NT2/D1 (cell line): ENCODE data around the gene STXBP6.

Experiments
- DNase-seq: peaks from one replicate; pipeline ENCODE4 v3.0.0-alpha.2; 2011; ENCODE audit warnings: low read depth, low spot score
- H3K27me3 ChIP-seq: 2 replicates; pipeline ENCODE4 v1.6.0; 2011; ENCODE audit warnings: mild to moderate bottlenecking; ENCODE audit not compliant: insufficient read length, insufficient read depth
- H3K36me3 ChIP-seq: 2 replicates; pipeline ENCODE4 v1.6.1; 2011; ENCODE audit warnings: mild to moderate bottlenecking, low read length, mixed read lengths; ENCODE audit not compliant: insufficient read depth, insufficient read length
- H3K4me1 ChIP-seq: 2 replicates; pipeline ENCODE4 v1.5.1; 2011; ENCODE audit not compliant: insufficient read depth, insufficient read length
- H3K4me3 ChIP-seq: 2 replicates; pipeline ENCODE4 v1.5.1; 2011; ENCODE audit warnings: low read depth; ENCODE audit not compliant: insufficient read length
- H3K9ac ChIP-seq: 2 replicates; pipeline ENCODE4 v1.6.0; 2011; ENCODE audit warnings: low read depth; ENCODE audit not compliant: insufficient read length
- H3K9me3 ChIP-seq: 2 replicates; pipeline ENCODE4 v1.5.1; 2011; ENCODE audit warnings: mild to moderate bottlenecking, low read length; ENCODE audit not compliant: insufficient read depth
- SUZ12 ChIP-seq: IDR thresholded peaks from 2 replicates; pipeline ENCODE4 v1.6.1; 2011; ENCODE audit not compliant: insufficient read length, insufficient read depth; ENCODE audit errors: extremely low read depth
- YY1 ChIP-seq: IDR thresholded peaks from 2 replicates; pipeline ENCODE4 v1.6.1; 2011; ENCODE audit not compliant: insufficient read length, insufficient read depth
- ZNF274 ChIP-seq: IDR thresholded peaks from 2 replicates; pipeline ENCODE4 v1.6.1; 2011; ENCODE audit warnings: mild to moderate bottlenecking, low read depth, low read length

STXBP6 gene

DNA sequence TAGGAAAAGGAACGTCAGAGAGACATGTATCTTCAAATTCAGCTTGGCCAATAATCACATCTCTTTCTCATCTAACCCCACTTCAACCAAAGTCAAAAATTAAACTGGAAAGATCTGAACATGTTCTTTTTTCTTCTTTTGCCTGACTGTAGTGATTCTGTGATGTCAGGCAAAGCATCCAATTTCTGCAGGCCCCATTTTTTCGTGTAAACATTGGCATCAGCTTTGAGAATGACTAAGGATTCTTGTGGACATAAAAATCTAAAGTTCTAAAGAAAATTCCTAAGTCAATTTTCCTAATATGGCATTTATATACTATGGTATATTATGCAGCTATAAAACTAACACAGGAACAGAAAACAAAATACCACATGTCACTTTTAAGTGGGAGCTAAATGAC lies 89.1 kb downstream of the STXBP6 start:
- DNase-seq: no peak
- Histone ChIP-seq H3K9ac (no peak overlapping the region), H3K27me3 (no peaks in the 10 kb centered on the region), H3K4me1 (no peaks in the 10 kb centered on the region), H3K36me3 (no peaks in the 10 kb centered on the region), H3K9me3 (no peaks in the 10 kb centered on the region), H3K4me3 (no peak overlapping the region)
- TF ChIP-seq SUZ12 (no peak), YY1 (no peak), ZNF274 (no peak)

DNA sequence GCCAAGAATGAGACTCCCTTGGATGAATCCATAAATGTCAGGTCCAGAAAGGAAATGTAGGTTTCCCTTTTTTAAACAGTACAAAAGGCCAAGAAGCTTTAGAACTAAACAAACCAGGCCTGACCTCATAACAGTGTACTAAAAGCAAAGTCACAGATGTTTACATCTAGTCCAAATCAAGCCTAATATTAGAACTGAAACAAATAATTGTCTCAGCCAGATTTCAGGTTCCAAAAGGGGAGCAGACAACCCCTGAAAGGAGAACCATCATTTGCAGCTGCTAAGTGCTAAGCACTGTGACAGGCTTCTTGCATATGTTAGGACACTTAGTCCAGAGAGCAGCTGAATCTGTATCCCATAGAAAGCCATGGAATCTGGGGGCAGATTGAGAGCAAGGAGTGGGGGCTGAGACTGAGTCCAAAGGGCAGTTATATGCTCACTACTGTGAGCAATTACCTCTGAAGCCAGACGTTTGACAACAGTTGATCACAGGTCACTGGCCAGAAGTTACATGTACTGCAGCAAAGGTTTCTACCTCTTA lies 90.1 kb downstream of the STXBP6 start:
- Histone ChIP-seq H3K4me3 (no peak overlapping the region), H3K27me3 (no peaks in the 10 kb centered on the region), H3K36me3 (no peaks in the 10 kb centered on the region), H3K9me3 (no peaks in the 10 kb centered on the region), H3K9ac (no peak overlapping the region), H3K4me1 (no peaks in the 10 kb centered on the region)
- DNase-seq: no peak
- TF ChIP-seq ZNF274 (no peak), YY1 (no peak), SUZ12 (no peak)

DNA sequence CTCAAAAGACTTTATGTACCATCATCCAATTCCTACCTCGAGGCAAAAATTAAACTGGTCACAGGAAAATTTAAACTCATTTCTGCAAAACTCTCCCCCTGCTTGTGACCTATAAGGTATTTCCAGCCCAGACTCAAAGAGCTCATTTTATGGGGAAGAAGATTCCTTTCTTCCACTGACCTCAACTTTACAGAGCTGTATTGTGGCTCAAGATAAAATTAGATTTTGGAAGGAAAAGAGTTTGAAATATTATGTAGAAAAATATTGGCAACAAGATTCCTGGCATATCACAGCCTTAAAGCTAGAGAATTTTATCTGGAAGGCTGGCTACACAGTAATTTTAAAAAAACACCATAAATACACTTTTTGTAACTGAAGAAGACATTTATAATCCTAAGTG lies 91.7 kb downstream of the STXBP6 start:
- no peaks in the 10 kb centered on the region for H3K4me1 ChIP-seq
- no peak overlapping the region for H3K4me3 ChIP-seq
- DNase-seq: no peak
- TF ChIP-seq SUZ12 (no peak), ZNF274 (no peak), YY1 (no peak)
- H3K9me3 ChIP-seq: no peaks in the 10 kb centered on the region
- no peaks in the 10 kb centered on the region for H3K36me3 ChIP-seq
- H3K27me3 ChIP-seq: no peaks in the 10 kb centered on the region
- no peak overlapping the region for H3K9ac ChIP-seq

DNA sequence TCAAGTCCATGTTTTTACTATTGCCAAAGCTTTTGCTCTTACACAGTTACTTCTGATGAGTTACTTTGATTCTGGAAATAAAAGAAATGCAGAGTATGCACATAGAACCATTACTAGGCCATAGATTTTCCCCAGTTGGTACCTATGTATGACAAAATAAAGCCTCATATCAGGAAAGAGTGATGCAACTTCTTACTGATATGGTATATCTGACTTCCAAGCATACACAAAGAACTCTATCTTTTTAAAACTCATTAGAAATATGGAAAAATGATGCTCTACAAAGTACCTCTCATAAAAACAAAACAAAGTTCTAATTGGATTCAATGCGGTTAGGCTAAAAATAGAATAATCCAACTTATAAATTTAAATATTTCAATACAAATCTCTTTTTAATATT lies 92.1 kb downstream of the STXBP6 start:
- Histone ChIP-seq H3K4me1 (no peaks in the 10 kb centered on the region), H3K36me3 (no peaks in the 10 kb centered on the region), H3K9me3 (no peaks in the 10 kb centered on the region), H3K4me3 (no peak overlapping the region), H3K27me3 (no peaks in the 10 kb centered on the region), H3K9ac (no peak overlapping the region)
- no peak for DNase-seq
- no peak for TF ChIP-seq YY1
- TF ChIP-seq ZNF274: no peak
- TF ChIP-seq SUZ12: no peak

DNA sequence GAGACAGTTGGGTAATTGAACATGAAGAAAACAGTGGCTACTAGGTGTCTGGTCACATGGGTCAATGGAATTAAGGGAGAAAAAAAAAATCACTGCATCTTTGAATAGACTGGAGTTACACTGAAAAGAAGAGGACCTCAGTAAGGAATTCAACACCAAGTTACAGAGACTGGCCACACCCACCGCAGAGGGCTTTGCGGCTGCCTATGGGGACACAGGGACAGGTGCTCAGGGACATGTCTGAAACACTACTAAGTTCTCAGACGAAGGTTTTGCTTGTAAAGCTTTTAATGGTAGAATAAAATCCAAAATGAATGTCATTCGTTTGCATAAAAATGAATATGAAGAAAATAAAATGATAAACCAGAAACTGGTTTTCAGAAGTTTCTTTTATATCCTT lies 93.8 kb downstream of the STXBP6 start:
- H3K4me3 ChIP-seq: no peak overlapping the region
- TF ChIP-seq ZNF274 (no peak), SUZ12 (no peak), YY1 (no peak)

DNA sequence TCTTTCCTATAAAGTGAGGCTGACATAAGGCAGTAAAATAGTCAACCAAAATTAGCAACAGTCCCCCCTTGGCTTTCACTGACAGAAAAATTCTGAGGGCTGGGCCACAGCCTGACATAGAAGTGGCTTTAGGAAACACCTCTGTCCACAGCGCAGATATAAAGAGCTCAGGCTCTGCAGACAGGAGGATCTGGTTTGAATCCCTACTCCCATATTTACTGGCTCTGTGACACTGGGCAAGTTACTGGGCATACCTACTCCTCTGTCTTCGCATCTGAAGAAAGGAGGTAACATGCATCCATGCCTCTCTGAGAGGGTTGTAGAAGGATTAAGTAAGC lies 95.3 kb downstream of the STXBP6 start:
- H3K4me1 ChIP-seq: no peaks in the 10 kb centered on the region
- TF ChIP-seq ZNF274 (no peak), YY1 (no peak), SUZ12 (no peak)
- H3K4me3 ChIP-seq: no peak overlapping the region
- H3K9me3 ChIP-seq: no peaks in the 10 kb centered on the region
- H3K9ac ChIP-seq: no peak overlapping the region
- H3K27me3 ChIP-seq: no peaks in the 10 kb centered on the region
- H3K36me3 ChIP-seq: no peaks in the 10 kb centered on the region
- DNase-seq: no peak

More for the DNA sequence above, 93.8 kb downstream of the STXBP6 start:
- H3K9ac ChIP-seq: no peak overlapping the region
- H3K9me3 ChIP-seq: no peaks in the 10 kb centered on the region
- DNase-seq: no peak
- H3K4me1 ChIP-seq: no peaks in the 10 kb centered on the region
- H3K27me3 ChIP-seq: no peaks in the 10 kb centered on the region
- H3K36me3 ChIP-seq: no peaks in the 10 kb centered on the region

DNA sequence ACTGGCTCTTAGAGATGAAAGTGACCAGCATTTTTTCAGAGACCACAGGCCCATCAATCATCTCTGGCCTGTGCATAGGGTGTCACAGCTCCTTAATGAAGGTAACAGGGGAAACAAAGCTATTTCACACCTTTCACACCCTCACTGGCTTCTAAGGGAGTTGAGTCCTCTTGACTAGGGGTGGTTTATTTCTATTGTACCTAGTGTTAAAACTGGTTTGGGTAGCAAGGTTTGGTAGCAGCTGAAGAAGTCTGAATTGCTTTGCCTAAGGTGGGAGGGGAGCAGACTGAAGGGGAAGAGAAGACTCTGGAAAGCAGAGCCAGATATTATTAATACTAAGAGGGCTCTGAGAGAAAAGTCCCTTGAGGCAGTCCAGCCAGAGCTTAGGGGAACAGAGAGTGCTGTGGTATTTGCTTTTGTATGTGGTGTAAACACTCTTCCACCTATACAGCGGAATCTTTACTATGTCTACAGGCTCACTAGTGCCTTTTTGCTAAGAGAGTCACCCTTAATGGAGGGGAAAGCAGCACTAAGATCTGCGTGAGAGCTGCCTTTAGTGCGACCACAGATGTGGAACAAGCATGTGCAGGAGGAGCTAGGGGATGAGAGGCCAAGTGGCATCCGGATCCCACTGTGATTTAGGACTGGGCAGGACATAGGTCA lies 95.8 kb downstream of the STXBP6 start:
- H3K36me3 ChIP-seq: no peaks in the 10 kb centered on the region
- no peak for TF ChIP-seq YY1
- TF ChIP-seq ZNF274: no peak
- TF ChIP-seq SUZ12: no peak
- H3K9me3 ChIP-seq: no peaks in the 10 kb centered on the region
- no peaks in the 10 kb centered on the region for H3K4me1 ChIP-seq
- DNase-seq: no peak
- no peaks in the 10 kb centered on the region for H3K27me3 ChIP-seq
- no peak overlapping the region for H3K9ac ChIP-seq
- no peak overlapping the region for H3K4me3 ChIP-seq
